PC-3 (cell line): ENCODE data around the gene PLPPR2.

Source experiments
- CTCF ChIP-seq: fragments of 300-600 bp; sonication (generic); conservative IDR thresholded peaks from 2 replicates; pipeline ENCODE4 v1.5.1; 2017; ENCODE audit warnings: antibody characterized with exemption, low read depth, mild to moderate bottlenecking, low read length
- EZH2 ChIP-seq: fragments of 300-600 bp; sonication (generic); IDR thresholded peaks from one replicate; pipeline ENCODE4 v1.6.1; 2017; ENCODE audit warnings: antibody characterized with exemption, mild to moderate bottlenecking, low read length; ENCODE audit not compliant: unreplicated experiment
- EZH2phosphoT487 ChIP-seq: fragments of 300-600 bp; sonication (generic); IDR thresholded peaks from 2 replicates; pipeline ENCODE4 v1.6.1; 2018; ENCODE audit warnings: mild to moderate bottlenecking, antibody characterized with exemption, low read length, borderline replicate concordance

GRCh38 chr19:11390933-11391680 lies 35.9 kb downstream of the PLPPR2 start:
- TF ChIP-seq CTCF (no peak), EZH2 (no peak), EZH2phosphoT487 (no peak)
